ENCODE measurements around the gene SLC4A5. TPM values are rescaled to one million over a fixed set of nuclear protein-coding genes. Genes with fewer than 3 reads are reported as not detected.

SLC4A5 gene
- polyA plus RNA-seq, 1 of the 3 experiments (the other 2 are of a cell fraction): 0.25 TPM

DNA sequence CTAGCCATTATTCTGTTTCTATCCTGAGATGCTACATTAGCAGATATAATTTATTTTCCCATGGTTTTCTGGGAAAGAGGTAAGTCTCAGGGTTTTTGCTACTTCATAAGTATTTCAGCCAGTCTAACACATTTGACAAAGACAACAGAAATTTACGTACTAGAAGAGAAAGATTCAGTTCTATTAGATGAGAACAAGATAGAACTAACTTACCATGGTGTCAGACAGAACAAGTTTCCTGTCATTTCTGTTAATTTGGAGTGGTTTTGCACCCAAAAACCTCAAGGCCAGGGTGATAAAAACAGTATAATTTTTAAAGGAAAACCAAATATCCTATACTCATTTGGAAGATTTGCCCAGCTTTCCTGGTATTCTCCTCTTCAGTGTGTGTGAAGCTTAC, 15.6 kb downstream of the SLC4A5 start:
- no peak overlapping the region for H3K4me2 ChIP-seq
- H3K27ac ChIP-seq (ENCODE audit: low read depth in 2 of 2, low read length in 1 of 2): no peak overlapping the region
- no peaks in the 10 kb centered on the region for H3F3A ChIP-seq (replicated peaks; ENCODE audit: insufficient read depth)
- H2AFZ ChIP-seq (ENCODE audit: low read depth): no peak overlapping the region
- H3K9me3 ChIP-seq: no peaks in the 10 kb centered on the region
- H3K36me3 ChIP-seq (replicated peaks in 1 of 2; ENCODE audit: control insufficient read depth in 1 of 2, insufficient read depth in 2 of 2, low read length in 1 of 2): no peaks in the 10 kb centered on the region
- H3K27me3 ChIP-seq (ENCODE audit: insufficient read depth): no peaks in the 10 kb centered on the region
- TF ChIP-seq MXI1 (IDR thresholded peaks at IDR 0.05; ENCODE audit: low read depth, low read length): no peak
- TF ChIP-seq, protein P1, sequence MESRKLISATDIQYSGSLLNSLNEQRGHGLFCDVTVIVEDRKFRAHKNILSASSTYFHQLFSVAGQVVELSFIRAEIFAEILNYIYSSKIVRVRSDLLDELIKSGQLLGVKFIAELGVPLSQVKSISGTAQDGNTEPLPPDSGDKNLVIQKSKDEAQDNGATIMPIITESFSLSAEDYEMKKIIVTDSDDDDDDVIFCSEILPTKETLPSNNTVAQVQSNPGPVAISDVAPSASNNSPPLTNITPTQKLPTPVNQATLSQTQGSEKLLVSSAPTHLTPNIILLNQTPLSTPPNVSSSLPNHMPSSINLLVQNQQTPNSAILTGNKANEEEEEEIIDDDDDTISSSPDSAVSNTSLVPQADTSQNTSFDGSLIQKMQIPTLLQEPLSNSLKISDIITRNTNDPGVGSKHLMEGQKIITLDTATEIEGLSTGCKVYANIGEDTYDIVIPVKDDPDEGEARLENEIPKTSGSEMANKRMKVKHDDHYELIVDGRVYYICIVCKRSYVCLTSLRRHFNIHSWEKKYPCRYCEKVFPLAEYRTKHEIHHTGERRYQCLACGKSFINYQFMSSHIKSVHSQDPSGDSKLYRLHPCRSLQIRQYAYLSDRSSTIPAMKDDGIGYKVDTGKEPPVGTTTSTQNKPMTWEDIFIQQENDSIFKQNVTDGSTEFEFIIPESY (IDR thresholded peaks at IDR 0.05; ENCODE audit: borderline replicate concordance, low read depth): no peak
- TF ChIP-seq, protein P2, sequence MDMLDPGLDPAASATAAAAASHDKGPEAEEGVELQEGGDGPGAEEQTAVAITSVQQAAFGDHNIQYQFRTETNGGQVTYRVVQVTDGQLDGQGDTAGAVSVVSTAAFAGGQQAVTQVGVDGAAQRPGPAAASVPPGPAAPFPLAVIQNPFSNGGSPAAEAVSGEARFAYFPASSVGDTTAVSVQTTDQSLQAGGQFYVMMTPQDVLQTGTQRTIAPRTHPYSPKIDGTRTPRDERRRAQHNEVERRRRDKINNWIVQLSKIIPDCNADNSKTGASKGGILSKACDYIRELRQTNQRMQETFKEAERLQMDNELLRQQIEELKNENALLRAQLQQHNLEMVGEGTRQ (IDR thresholded peaks at IDR 0.05; ENCODE audit: borderline replicate concordance, low read depth, low read length): no peak
- no peak for TF ChIP-seq NFIC (IDR thresholded peaks at IDR 0.05; ENCODE audit: borderline replicate concordance)
- ChIA-PET POLR2A (no interaction called here), CTCF (interaction anchor here (1.6 to 5.2 kb wide), 3 partner anchors 8 to 78 kb away, joined by 4 to 63 read pairs (median 6); no protein-coding TSS in a partner anchor)
- no peaks in the 10 kb centered on the region for H3K9me2 ChIP-seq
- H4K20me1 ChIP-seq (ENCODE audit: insufficient read depth): no peaks in the 10 kb centered on the region
- H3K9ac ChIP-seq: no peak overlapping the region
- no peaks in the 10 kb centered on the region for H3K4me1 ChIP-seq (ENCODE audit: control insufficient read depth in 1 of 2, insufficient read depth in 2 of 2, low read depth in 1 of 2, low read length in 1 of 2)
- DNase-seq: no peak
- no peak overlapping the region for H3K4me3 ChIP-seq (ENCODE audit: low read depth in 2 of 2, low read length in 1 of 2)
- WGBS (ENCODE audit: low lambda C conversion rate): 69% methylated on average over 1 of the region's 1 CpG
- H3K79me2 ChIP-seq (ENCODE audit: insufficient read depth): no peaks in the 10 kb centered on the region

DNA sequence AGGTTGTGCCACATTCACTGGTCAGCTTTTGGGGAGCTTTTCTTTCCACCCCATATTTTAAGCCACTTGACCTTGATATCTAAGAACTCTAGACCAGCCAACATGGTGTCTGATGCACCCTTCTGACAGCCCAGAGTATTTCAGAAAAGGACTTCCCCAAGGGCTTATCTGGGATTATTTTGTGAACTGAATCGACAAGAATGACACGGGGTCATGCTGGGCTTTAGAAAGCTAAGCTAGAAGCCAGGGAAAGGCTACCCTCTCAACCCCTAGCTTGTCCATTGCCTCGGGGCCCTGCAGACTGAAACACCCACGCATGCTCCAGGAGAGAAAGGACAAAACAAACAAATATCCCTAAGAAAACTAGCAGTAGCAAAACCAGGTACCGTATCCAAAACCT, 16.0 kb downstream of the SLC4A5 start:
- Histone ChIP-seq H2AFZ (ENCODE audit: low read depth) (no peak overlapping the region), H3K27me3 (ENCODE audit: insufficient read depth) (no peaks in the 10 kb centered on the region), H3K27ac (ENCODE audit: low read depth in 2 of 2, low read length in 1 of 2) (no peak overlapping the region), H3K9me3 (no peaks in the 10 kb centered on the region), H3F3A (replicated peaks; ENCODE audit: insufficient read depth) (no peaks in the 10 kb centered on the region), H3K9me2 (no peaks in the 10 kb centered on the region), H4K20me1 (ENCODE audit: insufficient read depth) (no peaks in the 10 kb centered on the region), H3K9ac (no peak overlapping the region), H3K4me1 (ENCODE audit: control insufficient read depth in 1 of 2, insufficient read depth in 2 of 2, low read depth in 1 of 2, low read length in 1 of 2) (no peaks in the 10 kb centered on the region), H3K4me3 (ENCODE audit: low read depth in 2 of 2, low read length in 1 of 2) (no peak overlapping the region), H3K79me2 (ENCODE audit: insufficient read depth) (no peaks in the 10 kb centered on the region), H3K4me2 (no peak overlapping the region), H3K36me3 (replicated peaks in 1 of 2; ENCODE audit: control insufficient read depth in 1 of 2, insufficient read depth in 2 of 2, low read length in 1 of 2) (no peaks in the 10 kb centered on the region)
- 74% methylated on average over 5 of the region's 5 CpGs for WGBS (ENCODE audit: low lambda C conversion rate)
- TF ChIP-seq FOXM1 (IDR thresholded peaks at IDR 0.05; ENCODE audit: low read depth) (no peak), CHD2 (IDR thresholded peaks at IDR 0.05; ENCODE audit: low read length, partially characterized antibody) (no peak), MXI1 (IDR thresholded peaks at IDR 0.05; ENCODE audit: low read depth, low read length) (no peak), RFX5 (IDR thresholded peaks at IDR 0.05; ENCODE audit: low read length) (no peak), FOSL2 (IDR thresholded peaks at IDR 0.05; ENCODE audit: borderline replicate concordance, low read depth) (no peak), TEAD4 (IDR thresholded peaks at IDR 0.05; ENCODE audit: borderline replicate concordance, insufficient read depth) (no peak), GATA2 (CRISPR knock-in tag; IDR thresholded peaks at IDR 0.05) (no peak), RAD21 (IDR thresholded peaks at IDR 0.05; ENCODE audit: low read length) (no peak), NRF1 (IDR thresholded peaks at IDR 0.05; ENCODE audit: low read depth, low read length) (no peak)
- TF ChIP-seq, protein P2 (IDR thresholded peaks at IDR 0.05; ENCODE audit: borderline replicate concordance, low read depth, low read length): no peak
- TF ChIP-seq, protein P3, sequence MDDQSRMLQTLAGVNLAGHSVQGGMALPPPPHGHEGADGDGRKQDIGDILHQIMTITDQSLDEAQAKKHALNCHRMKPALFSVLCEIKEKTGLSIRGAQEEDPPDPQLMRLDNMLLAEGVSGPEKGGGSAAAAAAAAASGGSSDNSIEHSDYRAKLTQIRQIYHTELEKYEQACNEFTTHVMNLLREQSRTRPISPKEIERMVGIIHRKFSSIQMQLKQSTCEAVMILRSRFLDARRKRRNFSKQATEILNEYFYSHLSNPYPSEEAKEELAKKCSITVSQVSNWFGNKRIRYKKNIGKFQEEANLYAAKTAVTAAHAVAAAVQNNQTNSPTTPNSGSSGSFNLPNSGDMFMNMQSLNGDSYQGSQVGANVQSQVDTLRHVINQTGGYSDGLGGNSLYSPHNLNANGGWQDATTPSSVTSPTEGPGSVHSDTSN (IDR thresholded peaks at IDR 0.05): no peak
- TF ChIP-seq, protein P1 (IDR thresholded peaks at IDR 0.05; ENCODE audit: borderline replicate concordance, low read depth): no peak
- CTCF ChIA-PET: interaction anchor here (1.0 to 5.2 kb wide), 4 partner anchors 8 to 77 kb away, joined by 3 to 63 read pairs (median 5); no protein-coding TSS in a partner anchor
- POLR2A ChIA-PET: no interaction called here
- DNase-seq: no peak
